Measurements from ENCODE around the gene BRSK1. TPM values are rescaled to one million over a fixed set of nuclear protein-coding genes. Genes with fewer than 3 reads are reported as not detected.

BRSK1 gene
- total RNA-seq, 1 donor from 2014 or later = 5.9 TPM

DNA sequence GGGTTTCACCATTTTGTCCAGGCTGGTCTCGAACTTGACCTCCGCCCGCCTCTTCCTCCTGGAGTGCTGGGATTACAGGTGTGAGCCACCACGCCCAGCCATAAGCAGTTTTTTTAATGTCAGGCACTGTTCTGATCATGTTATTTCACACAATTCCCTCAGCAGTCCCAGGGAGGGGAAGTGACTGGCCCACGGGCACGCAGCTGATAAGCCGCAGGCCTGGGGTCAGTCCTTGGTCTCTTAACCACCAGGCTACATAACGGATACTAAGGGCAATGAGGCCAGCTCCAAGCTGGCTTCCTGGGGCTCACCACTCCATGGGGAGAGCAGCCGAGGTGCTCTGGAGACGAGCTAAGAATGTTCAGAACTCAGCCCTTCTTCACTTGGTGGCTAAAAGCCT is 13.5 kb downstream of the BRSK1 start:
- Mint-ChIP-seq H3K27me3 (no peaks in the 10 kb centered on the region), H3K36me3 (ENCODE audit: low read depth) (no peaks in the 10 kb centered on the region), H3K9me3 (no peaks in the 10 kb centered on the region)

DNA sequence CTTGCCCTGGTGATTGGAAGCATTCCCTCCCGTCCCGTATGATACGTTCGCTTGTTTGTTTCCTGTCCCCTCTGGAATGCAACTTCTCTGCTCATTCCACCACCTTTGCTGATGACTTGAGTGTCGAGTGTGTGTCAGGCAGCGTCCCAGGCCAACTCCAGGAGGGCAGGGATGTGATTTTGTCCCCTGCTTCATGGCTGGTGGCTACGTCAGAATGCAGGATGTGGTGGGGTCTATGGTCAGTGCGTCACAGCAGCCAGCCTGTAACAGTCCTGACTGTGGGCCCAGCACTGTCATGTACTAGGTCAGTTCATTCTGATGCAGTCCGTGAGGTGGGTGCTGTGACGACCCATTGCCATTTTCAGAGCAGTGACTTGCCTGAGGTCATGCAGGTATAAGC is 16.2 kb downstream of the BRSK1 start:
- Mint-ChIP-seq H3K9me3 (no peaks in the 10 kb centered on the region), H3K4me3 (no peak overlapping the region), H3K27me3 (no peaks in the 10 kb centered on the region), H3K4me1 (peaks cover 9% of the 10 kb centered on the region), H3K36me3 (ENCODE audit: low read depth) (no peaks in the 10 kb centered on the region), H3K27ac (no peak overlapping the region)
- DNase-seq = peak; percentile 52
- intact Hi-C loops (cut with micrococcal nuclease) = loop anchor here (5.0 kb wide), 2 partner anchors 107 to 202 kb away; partner anchors contain the start of gene UBE2S

More for the DNA sequence above, 13.5 kb downstream of the BRSK1 start:
- Mint-ChIP-seq H3K27ac (no peak overlapping the region), H3K4me1 (peaks cover 8% of the 10 kb centered on the region), H3K4me3 (no peak overlapping the region)
- no peak for DNase-seq
- intact Hi-C loops (cut with micrococcal nuclease) = no loop called here

DNA sequence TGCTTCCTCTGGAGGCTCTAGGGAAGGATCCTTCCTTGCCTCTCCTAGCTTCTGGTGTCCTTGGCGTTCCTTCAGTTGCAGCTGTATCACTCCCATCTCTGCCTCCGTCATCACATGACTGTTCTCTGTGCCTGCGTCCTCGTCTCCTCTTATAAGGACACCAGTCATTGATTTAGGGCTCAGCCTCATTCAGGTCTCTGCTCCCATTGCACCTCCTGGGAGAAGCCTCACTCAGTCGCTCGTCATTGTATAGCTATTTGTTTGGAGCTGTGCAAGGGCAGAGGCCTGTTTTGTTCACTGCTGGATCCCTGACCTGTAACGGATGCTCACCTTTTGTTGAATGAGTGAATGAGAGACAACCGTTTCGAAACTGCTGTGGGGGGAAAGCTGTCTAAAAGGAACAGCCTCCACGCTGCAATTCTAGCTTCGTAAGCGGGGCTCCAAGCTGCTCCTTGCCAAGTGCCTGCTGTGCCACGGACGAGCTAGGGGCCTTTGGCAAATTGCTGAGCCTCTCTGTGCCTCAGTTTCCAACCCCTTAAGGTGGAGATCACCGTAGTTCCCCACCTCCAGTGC is 17.2 kb downstream of the BRSK1 start:
- peak; percentile 55 for DNase-seq
- intact Hi-C loops (cut with micrococcal nuclease) = loop anchor here (5.0 kb wide), 2 partner anchors 106 to 201 kb away; partner anchors contain the start of gene UBE2S
- H3K27ac Mint-ChIP-seq = peak overlapping the region; percentile 95
- peak overlapping the region; percentile 95 for H3K4me3 Mint-ChIP-seq
- H3K36me3 Mint-ChIP-seq (ENCODE audit: low read depth) = peaks cover 4% of the 10 kb centered on the region
- no peaks in the 10 kb centered on the region for H3K9me3 Mint-ChIP-seq
- H3K27me3 Mint-ChIP-seq = no peaks in the 10 kb centered on the region
- H3K4me1 Mint-ChIP-seq = peaks cover 14% of the 10 kb centered on the region

DNA sequence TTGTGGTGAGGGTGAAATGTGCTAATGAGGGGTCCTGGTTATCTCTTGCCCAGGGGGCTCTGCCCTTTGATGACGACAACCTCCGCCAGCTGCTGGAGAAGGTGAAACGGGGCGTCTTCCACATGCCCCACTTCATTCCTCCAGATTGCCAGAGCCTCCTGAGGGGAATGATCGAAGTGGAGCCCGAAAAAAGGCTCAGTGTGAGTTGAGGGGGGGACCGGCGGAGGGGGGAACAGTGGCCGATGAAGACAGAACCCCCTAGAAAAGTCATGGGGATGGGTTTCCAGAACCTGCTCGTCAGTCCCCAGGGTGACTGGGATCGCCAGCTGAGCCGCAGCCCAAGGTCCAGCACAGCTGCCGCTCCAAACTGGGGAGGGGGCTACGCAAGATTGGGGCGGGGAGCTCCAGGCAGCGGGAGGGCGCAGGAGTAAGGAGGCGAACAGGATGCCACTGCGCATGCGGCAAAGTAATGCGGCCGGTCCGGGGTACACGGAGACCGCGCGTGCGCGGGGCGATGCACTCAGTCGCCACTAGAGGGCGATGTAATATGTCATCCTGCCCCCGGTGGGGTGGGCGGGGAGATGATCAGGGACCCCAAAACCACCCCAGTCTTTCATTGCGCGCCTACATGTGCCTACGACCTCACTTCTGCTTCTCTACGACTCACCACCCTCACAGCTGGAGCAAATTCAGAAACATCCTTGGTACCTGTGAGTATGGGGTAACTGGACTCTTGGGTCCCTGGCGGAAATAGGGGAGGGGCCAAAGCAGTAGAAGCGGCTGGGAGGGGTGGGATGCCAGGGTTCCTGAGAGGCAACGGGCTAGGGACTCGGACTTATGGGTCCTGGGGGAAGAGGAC is 17.9 kb downstream of the BRSK1 start:
- intact Hi-C loops (cut with micrococcal nuclease) = loop anchor here (1.0 to 5.0 kb wide), 4 partner anchors 38 to 201 kb away; partner anchors contain the start of genes KMT5C, RPL28, TMEM238 and UBE2S
- H3K27me3 Mint-ChIP-seq = no peaks in the 10 kb centered on the region
- H3K27ac Mint-ChIP-seq = peak overlapping the region; percentile 95
- no peaks in the 10 kb centered on the region for H3K9me3 Mint-ChIP-seq
- peaks cover 16% of the 10 kb centered on the region for H3K4me1 Mint-ChIP-seq
- peak; percentile 99 for DNase-seq
- H3K36me3 Mint-ChIP-seq (ENCODE audit: low read depth) = peaks cover 4% of the 10 kb centered on the region
- H3K4me3 Mint-ChIP-seq = peak overlapping the region; percentile 95

DNA sequence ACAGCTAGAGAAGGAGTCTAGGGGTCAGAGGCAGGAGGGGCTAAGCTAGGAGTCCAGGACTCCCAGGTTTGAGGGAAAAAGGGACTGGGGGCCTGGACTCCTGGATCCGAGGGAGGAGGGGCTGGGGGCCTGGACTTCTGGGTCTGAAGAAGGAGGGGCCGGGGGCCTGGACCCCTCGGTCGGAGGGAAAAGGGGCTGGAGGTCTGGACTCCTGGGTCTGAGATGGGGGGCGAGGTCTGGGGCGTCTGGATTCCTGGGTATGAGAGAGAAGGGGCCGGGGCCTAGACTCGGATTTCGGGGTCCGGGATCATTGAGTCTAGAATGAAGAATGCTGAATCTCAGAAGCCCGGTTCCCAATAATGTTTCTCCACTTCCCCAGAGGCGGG is 18.5 kb downstream of the BRSK1 start:
- intact Hi-C loops (cut with micrococcal nuclease) = loop anchor here (1.0 to 5.0 kb wide), 4 partner anchors 37 to 200 kb away; partner anchors contain the start of genes KMT5C, RPL28, TMEM238 and UBE2S
- Mint-ChIP-seq H3K27me3 (no peaks in the 10 kb centered on the region), H3K27ac (peak overlapping the region; percentile 95), H3K4me3 (peak overlapping the region; percentile 95), H3K36me3 (ENCODE audit: low read depth) (peaks cover 4% of the 10 kb centered on the region), H3K9me3 (no peaks in the 10 kb centered on the region), H3K4me1 (peaks cover 16% of the 10 kb centered on the region)
- DNase-seq = no peak

DNA sequence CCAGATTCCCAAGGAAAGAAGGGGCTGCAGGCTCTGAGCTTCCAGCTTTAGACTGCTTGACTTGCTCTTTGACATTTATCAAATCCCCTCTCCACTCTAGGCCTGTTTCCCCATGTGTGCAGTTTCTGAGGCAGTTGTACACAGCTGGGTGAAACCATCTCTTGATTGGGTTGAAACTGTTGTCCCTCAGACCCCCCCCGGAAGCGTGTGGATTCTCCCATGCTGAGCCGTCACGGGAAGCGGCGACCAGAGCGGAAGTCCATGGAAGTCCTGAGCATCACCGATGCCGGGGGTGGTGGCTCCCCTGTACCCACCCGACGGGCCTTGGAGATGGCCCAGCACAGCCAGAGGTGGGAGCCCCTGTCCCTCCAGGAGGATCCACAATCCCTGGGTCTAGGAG is 19.7 kb downstream of the BRSK1 start:
- no peaks in the 10 kb centered on the region for H3K9me3 Mint-ChIP-seq
- H3K4me3 Mint-ChIP-seq = no peak overlapping the region
- no peak overlapping the region for H3K27ac Mint-ChIP-seq
- intact Hi-C loops (cut with micrococcal nuclease) = loop anchor here (2.0 to 5.0 kb wide), 3 partner anchors 81 to 199 kb away; partner anchors contain the start of genes RPL28, TMEM238 and UBE2S
- H3K27me3 Mint-ChIP-seq = no peaks in the 10 kb centered on the region
- peaks cover 16% of the 10 kb centered on the region for H3K4me1 Mint-ChIP-seq
- H3K36me3 Mint-ChIP-seq (ENCODE audit: low read depth) = peaks cover 4% of the 10 kb centered on the region
- DNase-seq = no peak

DNA sequence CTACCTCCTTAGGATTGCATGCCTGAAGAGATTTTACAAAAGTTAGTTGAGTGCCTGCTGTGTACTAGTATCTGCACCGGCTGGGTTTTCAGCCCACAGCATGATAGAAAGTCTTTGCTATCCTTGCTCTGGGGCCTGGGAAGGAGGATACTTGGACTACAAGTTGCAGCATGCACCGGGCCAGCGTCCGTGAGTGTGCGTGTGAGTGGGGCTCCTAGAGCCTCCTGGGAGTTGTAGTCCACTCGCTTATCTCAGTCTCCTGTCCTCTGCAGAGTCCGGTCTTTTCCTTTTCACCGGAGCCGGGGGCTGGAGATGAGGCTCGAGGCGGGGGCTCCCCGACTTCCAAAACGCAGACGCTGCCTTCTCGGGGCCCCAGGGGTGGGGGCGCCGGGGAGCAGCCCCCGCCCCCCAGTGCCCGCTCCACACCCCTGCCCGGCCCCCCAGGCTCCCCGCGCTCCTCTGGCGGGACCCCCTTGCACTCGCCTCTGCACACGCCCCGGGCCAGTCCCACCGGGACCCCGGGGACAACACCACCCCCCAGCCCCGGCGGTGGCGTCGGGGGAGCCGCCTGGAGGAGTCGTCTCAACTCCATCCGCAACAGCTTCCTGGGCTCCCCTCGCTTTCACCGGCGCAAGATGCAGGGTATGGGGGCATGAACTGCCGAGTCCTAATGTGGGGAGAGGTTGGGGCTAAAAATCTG is 20.6 kb downstream of the BRSK1 start:
- H3K9me3 Mint-ChIP-seq = no peaks in the 10 kb centered on the region
- peaks cover 4% of the 10 kb centered on the region for H3K36me3 Mint-ChIP-seq (ENCODE audit: low read depth)
- H3K4me3 Mint-ChIP-seq = no peak overlapping the region
- peaks cover 16% of the 10 kb centered on the region for H3K4me1 Mint-ChIP-seq
- H3K27me3 Mint-ChIP-seq = no peaks in the 10 kb centered on the region
- intact Hi-C loops (cut with micrococcal nuclease) = loop anchor here (5.0 kb wide), 2 partner anchors 103 to 198 kb away; partner anchors contain the start of gene UBE2S
- peak; percentile 75 for DNase-seq
- H3K27ac Mint-ChIP-seq = no peak overlapping the region

DNA sequence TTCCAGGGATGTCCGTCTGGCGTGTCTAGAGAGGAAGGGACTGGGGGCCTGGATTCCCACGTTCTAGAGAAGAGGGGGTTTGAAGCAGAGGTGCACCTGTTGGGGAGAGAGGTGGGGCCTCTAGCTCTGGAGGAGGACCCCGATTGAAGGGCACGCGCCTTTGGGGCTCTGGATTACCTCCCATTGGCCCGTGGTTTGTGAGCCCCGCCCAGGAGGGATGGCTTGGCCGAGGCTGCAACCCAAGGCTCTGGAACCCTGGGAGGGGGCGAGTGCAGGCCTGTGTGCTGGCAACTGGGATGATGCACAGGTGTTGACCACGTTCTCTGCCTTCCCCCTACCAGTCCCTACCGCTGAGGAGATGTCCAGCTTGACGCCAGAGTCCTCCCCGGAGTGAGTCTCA is 21.2 kb downstream of the BRSK1 start:
- Mint-ChIP-seq H3K27me3 (no peaks in the 10 kb centered on the region), H3K4me1 (peaks cover 16% of the 10 kb centered on the region), H3K27ac (no peak overlapping the region), H3K9me3 (no peaks in the 10 kb centered on the region), H3K36me3 (ENCODE audit: low read depth) (peaks cover 4% of the 10 kb centered on the region), H3K4me3 (no peak overlapping the region)
- no peak for DNase-seq
- intact Hi-C loops (cut with micrococcal nuclease) = loop anchor here (5.0 kb wide), 2 partner anchors 102 to 197 kb away; partner anchors contain the start of gene UBE2S

DNA sequence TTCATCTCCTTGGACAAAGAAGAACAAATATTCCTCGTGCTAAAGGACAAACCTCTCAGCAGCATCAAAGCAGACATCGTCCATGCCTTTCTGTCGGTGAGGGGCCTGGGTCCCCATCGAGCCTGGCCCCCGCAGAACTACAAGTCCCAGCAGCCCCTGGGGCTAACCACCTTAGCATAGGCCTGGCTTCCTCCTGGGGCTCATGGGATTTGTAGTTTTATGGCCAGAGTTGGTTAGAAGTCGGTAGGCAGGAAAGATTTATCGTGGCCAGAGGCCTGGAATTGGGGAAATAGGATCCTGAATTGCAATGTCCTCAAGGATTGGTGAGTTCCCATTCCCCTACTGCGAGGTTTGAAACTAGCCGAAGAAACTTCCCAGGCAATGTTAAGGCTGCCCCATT is 21.7 kb downstream of the BRSK1 start:
- H3K27me3 Mint-ChIP-seq = no peaks in the 10 kb centered on the region
- peaks cover 4% of the 10 kb centered on the region for H3K36me3 Mint-ChIP-seq (ENCODE audit: low read depth)
- peak; percentile 86 for DNase-seq
- H3K9me3 Mint-ChIP-seq = no peaks in the 10 kb centered on the region
- intact Hi-C loops (cut with micrococcal nuclease) = no loop called here
- H3K4me3 Mint-ChIP-seq = no peak overlapping the region
- peaks cover 16% of the 10 kb centered on the region for H3K4me1 Mint-ChIP-seq
- peak overlapping the region; percentile 8 for H3K27ac Mint-ChIP-seq

DNA sequence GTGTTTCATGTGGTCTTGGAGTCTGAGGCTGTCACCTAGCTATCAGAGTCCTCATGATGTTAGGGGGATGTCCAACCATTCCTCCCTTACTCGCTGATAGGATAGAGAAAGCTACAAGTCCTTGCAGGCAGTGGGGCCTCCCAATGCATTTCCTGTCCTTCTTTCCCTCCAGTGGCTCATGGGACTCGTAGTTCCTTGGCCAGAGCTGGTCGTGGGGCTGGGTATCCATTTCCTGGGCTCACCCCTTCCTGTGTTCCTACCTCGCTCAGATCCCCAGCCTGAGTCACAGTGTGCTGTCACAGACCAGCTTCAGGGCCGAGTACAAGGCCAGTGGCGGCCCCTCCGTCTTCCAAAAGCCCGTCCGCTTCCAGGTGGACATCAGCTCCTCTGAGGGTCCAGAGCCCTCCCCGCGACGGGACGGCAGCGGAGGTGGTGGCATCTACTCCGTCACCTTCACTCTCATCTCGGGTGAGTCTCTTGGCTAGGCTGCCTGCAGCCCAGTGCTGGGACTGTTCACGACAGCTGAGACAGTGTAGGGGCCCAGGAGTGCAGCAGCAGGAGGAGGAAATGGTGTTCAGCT is 22.3 kb downstream of the BRSK1 start:
- H3K27me3 Mint-ChIP-seq = no peaks in the 10 kb centered on the region
- no peaks in the 10 kb centered on the region for H3K9me3 Mint-ChIP-seq

DNA sequence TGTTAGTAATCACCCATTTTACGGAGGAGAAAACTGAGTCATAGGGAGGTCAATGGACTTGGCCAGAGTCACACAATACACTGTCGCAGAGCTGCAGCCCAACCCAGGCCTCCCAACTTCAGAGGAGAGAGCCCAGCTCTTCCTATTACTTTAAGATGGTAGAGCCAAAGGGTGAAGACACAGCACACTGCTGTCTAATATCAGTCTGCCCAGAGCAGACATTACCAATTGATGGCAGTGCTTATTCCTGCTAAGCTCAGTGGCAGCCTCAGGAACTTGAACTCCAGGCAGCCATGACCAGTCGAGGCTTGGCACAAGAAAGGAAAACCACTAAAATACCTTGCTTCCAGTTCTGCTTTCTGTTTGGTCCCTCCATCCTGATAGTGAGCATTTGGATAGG is 22.9 kb downstream of the BRSK1 start:
- Mint-ChIP-seq H3K4me1 (peaks cover 12% of the 10 kb centered on the region), H3K4me3 (no peak overlapping the region), H3K27ac (no peak overlapping the region), H3K9me3 (no peaks in the 10 kb centered on the region), H3K27me3 (no peaks in the 10 kb centered on the region), H3K36me3 (ENCODE audit: low read depth) (peaks cover 4% of the 10 kb centered on the region)
- DNase-seq = no peak
- intact Hi-C loops (cut with micrococcal nuclease) = no loop called here

More for the DNA sequence above, 22.3 kb downstream of the BRSK1 start:
- no peak for DNase-seq
- Mint-ChIP-seq H3K36me3 (ENCODE audit: low read depth) (peaks cover 4% of the 10 kb centered on the region), H3K4me3 (no peak overlapping the region), H3K4me1 (peaks cover 16% of the 10 kb centered on the region), H3K27ac (no peak overlapping the region)
- intact Hi-C loops (cut with micrococcal nuclease) = no loop called here

DNA sequence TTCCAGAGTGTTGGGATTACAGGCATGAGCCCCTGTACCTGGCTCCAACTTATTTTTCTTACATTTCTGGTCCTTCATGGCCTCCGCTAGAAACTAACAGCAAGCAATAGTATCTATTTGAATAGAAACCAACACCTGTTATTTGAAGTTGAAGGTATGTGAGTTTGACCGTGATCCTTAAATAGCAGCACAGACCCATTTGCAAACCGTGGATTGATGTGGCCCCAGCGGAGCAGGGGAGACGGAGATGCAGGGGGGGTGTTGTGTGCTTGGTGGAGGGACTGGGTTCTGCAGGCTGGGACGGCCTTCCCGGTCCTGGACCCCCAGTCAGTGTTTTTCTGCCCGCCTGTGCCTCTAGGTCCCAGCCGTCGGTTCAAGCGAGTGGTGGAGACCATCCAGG is 24.5 kb downstream of the BRSK1 start:
- Mint-ChIP-seq H3K27me3 (no peaks in the 10 kb centered on the region), H3K9me3 (no peaks in the 10 kb centered on the region)
- intact Hi-C loops (cut with micrococcal nuclease) = no loop called here

DNA sequence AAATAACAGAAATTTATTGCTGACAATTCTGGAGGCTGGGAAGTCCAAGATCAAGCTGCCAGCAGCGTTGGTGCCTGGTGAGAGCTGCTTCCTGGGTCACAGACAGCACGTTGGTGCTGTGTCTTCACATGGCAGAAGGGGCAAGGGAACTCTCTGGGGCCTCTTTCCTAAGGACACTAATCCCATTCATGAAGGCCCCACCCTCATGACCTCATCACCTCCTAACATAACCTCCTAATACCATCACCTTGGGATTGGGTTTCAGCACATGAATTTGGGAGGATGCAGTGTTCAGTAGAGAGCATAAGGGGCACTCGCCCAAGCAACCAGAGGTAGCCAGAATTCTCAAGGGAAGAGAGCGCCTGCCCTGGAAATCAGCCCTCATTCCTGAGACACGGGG is 25.7 kb downstream of the BRSK1 start:
- Mint-ChIP-seq H3K4me1 (peaks cover 7% of the 10 kb centered on the region), H3K36me3 (ENCODE audit: low read depth) (peaks cover 4% of the 10 kb centered on the region), H3K9me3 (no peaks in the 10 kb centered on the region), H3K27me3 (no peaks in the 10 kb centered on the region), H3K27ac (no peak overlapping the region), H3K4me3 (no peak overlapping the region)
- DNase-seq = no peak
- intact Hi-C loops (cut with micrococcal nuclease) = no loop called here

More for the DNA sequence above, 24.5 kb downstream of the BRSK1 start:
- no peak overlapping the region for H3K27ac Mint-ChIP-seq
- no peak for DNase-seq
- H3K4me1 Mint-ChIP-seq = peaks cover 7% of the 10 kb centered on the region
- H3K36me3 Mint-ChIP-seq (ENCODE audit: low read depth) = peaks cover 4% of the 10 kb centered on the region
- no peak overlapping the region for H3K4me3 Mint-ChIP-seq
